WI38 (cell line): Measurements from ENCODE around the gene LIG1.

ENCODE experiments used
- H3K4me3 ChIP-seq: 2 replicates; pipeline ENCODE4 v1.5.1; 2011; ENCODE audit warnings: low read depth, mild to moderate bottlenecking, control low read depth, low read length
- TF ChIP-seq, protein P1 (sequence below): IDR thresholded peaks from 2 replicates; pipeline ENCODE4 v1.5.1; 2012; ENCODE audit warnings: low read depth, mild to moderate bottlenecking, control low read depth, low read length

The LIG1 gene

DNA sequence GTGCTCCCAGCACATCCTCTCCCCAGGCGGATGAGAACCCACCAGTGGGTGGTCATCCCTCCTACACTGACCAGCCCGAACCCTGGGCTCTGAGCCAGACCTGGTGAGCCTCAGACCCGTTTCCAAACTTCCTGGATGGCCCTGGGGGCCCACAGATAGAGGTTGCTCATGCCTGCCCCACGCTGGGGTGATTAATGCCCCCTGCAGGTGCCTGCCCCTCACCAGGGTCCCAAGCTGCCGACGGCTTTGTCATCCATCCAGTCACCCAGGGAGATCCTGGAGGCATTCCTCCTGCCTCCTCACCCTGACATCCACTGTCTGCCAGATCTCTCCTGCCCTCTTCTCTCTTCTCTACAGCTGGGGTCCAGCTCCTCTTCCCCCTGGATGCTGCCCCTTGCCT, 31.1 kb downstream of the LIG1 start:
- H3K4me3 ChIP-seq = no peak overlapping the region
- TF ChIP-seq, protein P1, sequence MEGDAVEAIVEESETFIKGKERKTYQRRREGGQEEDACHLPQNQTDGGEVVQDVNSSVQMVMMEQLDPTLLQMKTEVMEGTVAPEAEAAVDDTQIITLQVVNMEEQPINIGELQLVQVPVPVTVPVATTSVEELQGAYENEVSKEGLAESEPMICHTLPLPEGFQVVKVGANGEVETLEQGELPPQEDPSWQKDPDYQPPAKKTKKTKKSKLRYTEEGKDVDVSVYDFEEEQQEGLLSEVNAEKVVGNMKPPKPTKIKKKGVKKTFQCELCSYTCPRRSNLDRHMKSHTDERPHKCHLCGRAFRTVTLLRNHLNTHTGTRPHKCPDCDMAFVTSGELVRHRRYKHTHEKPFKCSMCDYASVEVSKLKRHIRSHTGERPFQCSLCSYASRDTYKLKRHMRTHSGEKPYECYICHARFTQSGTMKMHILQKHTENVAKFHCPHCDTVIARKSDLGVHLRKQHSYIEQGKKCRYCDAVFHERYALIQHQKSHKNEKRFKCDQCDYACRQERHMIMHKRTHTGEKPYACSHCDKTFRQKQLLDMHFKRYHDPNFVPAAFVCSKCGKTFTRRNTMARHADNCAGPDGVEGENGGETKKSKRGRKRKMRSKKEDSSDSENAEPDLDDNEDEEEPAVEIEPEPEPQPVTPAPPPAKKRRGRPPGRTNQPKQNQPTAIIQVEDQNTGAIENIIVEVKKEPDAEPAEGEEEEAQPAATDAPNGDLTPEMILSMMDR = no peak

DNA sequence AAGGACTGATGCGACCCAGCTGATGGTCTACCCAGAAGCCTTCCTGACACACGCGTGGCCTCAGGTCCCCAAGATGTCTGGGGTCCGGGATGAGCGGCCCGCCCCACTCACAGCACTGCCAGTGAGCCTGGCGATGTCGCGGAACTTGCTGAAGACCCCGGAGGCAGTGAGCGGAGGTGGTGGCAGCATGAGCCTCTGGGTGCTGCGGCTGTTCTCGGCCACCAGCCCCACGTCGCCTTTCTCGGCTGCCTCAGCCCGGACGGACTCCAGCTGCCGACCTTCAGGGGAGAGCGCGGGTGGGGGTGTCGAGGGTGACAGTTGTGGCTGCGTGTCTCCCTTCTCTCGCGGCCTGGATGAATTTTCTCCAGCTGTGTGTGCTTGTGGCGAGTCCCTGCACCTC, 32.7 kb downstream of the LIG1 start:
- TF ChIP-seq, protein P1 = no peak

DNA sequence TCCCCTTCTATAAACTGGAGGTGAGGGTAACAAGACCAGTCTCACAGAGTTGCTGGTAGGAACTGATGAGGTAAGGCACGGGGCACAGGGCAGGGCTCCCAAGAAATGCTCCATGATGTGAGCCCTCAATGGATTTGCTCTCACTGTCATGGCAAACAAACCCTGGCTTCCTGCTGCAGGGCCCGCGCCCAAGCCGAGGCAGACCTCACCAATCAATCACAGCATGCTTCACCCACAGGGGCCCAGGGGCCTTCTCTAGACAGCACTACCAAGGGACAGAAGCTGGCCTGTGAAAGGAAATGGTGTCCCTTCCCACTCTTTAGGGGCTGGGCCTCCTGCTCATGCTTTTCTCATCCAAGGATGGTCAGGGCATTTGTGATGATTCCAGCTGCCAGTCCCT, 33.6 kb downstream of the LIG1 start:
- H3K4me3 ChIP-seq = no peak overlapping the region
- TF ChIP-seq, protein P1 = no peak

More for the DNA sequence above, 32.7 kb downstream of the LIG1 start:
- H3K4me3 ChIP-seq = no peak overlapping the region

DNA sequence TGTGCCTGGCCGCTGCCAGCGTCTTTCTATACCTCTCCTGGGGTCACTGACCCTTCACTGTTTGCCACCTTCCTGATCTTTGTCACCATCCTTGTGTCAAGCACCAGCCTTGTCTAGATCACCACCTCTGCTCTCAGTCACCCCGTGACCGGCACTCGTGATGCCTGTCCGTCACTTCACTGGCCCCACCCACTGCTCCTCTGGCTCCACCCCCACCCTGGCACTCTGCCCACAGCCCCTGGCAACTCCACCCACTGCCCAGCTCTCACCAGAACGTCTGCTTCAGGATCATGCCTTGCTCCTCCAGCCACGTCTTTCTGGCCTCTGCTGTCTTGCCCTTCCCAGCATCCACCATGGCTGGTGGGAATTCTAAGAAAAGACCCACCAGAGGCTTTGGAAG, 34.7 kb downstream of the LIG1 start:
- TF ChIP-seq, protein P1 = no peak
- H3K4me3 ChIP-seq = no peak overlapping the region

DNA sequence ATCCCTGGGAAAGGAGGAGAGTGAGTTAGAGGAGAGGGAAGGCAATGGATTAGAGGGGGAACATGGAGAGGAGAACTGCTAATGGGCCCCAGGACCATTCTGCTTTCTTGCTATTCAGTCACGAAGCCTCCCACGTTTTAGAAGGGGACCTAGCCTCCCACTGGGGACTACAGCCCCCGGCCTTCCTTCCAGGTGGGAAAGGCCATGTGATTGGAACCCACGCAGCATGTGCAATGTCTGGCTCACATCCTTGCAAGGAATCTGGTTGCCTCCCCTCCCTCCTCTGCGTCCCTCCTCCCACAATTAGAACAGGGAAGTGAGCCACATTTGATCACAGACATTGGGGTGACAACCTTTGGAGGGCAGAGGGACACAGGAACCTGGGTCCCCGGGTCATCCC, 37.0 kb downstream of the LIG1 start:
- TF ChIP-seq, protein P1 = no peak
- H3K4me3 ChIP-seq = no peak overlapping the region

DNA sequence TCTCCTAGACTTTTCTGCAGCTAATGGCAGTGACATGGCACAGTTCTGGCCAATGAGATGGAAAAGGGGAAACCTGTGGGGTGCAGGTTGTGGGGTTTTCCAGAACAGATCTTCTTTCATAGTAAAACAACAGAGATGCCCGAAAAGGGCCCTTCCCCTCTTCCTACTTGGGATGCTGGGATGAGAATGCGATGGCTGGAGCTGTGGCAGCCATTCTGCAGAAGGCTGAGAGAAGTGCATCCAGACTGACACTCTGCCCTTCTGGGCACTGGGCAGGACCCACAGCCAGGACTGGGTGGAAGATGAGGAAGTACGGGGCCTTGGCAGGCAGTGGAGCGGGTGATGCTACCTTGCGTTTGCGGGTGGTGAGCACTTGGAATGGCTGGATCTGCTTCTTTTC, 42.6 kb downstream of the LIG1 start:
- TF ChIP-seq, protein P1 = no peak
- no peak overlapping the region for H3K4me3 ChIP-seq

DNA sequence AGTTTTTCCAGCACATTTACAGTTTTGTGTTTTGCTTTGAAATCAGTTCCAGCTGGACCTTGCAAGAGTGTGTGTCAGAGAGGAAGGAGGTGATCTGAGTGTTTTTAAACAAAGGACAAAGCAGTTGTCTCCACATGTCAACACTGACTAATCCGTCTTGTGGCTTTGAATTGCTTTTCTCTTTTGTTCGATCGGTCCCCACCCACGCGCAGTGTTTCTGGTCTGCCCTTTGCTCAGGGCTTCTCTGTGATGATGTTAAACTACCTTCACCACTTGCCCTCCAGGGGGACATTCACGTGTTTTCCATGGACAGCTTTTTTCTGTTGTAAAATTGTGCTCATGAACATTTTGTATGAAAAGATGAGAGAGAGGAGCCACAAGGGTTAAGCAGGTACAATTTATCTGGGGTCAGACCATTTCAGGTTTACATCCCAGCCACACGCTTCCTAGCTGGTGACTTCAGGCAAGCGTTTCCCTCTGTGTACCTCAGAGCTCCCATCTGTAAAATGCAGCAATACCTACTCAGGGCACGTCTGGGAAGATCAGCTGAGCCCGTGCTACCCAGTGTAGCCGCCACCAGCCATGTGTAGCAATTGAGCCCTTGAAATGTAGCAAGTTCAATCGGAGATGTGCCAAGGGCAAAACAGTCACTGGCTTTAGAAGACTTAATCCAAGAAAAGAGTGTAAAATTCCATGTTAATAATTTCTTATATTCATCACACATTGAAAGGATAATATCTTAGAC, 46.1 kb downstream of the LIG1 start:
- H3K4me3 ChIP-seq = no peak overlapping the region
- TF ChIP-seq, protein P1 = no peak
